GM18858 (cell line): ENCODE results near the gene HS1BP3.

Experiments
- ATAC-seq: cut with Tn5 transposase; IDR thresholded peaks from one replicate; pipeline ENCODE4 v1.9.1; 2021; ENCODE audit not compliant: unreplicated experiment

Gene HS1BP3

GRCh38 chr2:20674974-20675679 is 24.2 kb upstream of the HS1BP3 start:
- no peak for ATAC-seq

GRCh38 chr2:20674309-20674965 is 23.5 kb upstream of the HS1BP3 start:
- ATAC-seq = no peak

- no peak for ATAC-seq
Observed at GRCh38 chr2:20673686-20674308, 22.9 kb upstream of the HS1BP3 start.

GRCh38 chr2:20672201-20672951 is 21.5 kb upstream of the HS1BP3 start:
- no peak for ATAC-seq

- no peak for ATAC-seq
Observed at GRCh38 chr2:20671736-20672080, 20.8 kb upstream of the HS1BP3 start.

- ATAC-seq = no peak
Observed at GRCh38 chr2:20671036-20671735, 20.3 kb upstream of the HS1BP3 start.

GRCh38 chr2:20670315-20671035 is 19.6 kb upstream of the HS1BP3 start:
- ATAC-seq = no peak

DNA sequence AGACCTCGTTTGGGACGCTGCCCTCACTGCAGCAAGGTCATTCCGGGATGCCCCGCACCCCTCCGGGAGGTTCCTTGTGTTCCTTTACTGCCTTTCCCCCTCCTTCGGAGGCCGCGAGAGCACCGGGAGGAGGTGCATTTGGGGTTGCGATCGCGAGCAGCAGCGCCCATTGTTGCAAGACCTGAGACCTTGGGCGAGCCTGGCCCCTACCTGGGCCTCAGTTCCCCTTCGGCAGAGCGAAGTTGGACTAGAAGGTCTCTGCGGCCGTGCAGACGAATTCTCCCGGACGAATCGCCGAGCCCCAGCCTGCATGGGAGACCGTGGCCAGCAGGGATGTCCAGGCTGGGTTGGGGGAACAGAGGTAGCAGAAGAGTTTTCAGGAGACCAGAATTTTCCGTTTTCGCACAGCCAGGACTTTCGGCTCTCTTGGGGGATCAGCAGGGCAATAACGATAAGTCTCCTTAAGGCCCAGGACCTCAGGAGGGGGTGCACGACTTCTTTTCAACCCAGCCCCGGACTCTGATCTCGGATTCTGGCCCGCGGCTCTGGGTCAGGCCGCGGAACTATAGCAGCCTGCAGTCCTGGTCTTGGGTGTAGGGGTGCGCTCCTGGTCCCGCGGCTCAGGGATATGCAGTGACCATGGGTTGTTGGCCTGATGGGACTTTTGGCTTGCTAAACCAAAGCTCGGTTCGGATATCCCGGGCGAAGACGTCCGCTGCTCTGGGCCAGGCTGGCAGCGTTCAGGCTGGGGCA is 18.8 kb upstream of the HS1BP3 start:
- no peak for ATAC-seq

DNA sequence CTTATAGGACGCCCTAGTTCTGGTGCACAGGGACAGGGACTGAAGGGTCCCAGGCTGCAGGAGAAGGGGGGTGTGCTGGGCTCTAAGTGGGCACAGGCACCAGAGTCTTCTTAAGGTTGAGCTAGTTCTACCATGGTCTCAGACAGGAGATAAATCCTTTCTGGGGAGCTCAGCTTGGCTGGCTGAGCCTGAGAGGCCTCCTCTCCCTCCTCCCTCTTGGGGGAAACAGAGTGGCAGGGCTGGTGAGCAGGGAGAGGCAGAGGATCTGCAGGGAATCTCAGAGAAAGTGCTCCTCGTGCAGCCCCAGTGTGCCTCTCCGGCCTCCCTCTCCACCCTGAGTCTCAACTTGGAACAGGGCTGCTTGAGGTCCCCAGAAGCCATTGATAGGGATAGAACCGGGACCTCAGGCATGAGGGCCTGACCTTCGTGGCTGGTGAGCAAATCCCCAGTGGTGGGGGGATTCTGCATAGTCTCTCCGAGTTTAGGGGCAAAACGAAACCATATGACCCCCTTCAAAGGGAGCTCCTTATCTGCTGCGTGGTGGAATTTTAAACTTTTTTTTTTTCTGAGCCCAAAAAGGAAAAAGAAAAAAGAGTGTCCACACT is 18.1 kb upstream of the HS1BP3 start:
- no peak for ATAC-seq

DNA sequence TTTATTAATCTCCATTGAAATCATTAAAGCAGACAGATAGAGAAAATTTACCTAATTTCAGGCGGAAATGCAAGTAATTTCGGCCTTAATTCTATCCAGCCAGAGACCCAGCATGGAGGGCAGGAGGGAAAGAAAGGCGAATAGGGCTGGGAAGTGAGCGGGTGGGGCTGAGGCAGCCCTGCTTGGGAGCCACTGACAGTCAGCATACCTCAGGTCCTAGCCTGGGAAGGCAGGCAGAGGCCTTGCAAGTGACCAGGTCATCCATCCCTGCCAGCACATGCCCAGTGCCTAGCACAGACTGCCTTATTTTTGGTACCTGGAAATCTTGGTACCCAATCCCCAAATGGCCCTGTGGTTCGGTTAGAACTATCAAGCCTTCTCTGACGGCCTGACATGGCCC is 17.6 kb upstream of the HS1BP3 start:
- ATAC-seq = no peak

GRCh38 chr2:20667531-20668401 is 16.9 kb upstream of the HS1BP3 start:
- ATAC-seq = no peak

GRCh38 chr2:20667151-20667530 is 16.2 kb upstream of the HS1BP3 start:
- no peak for ATAC-seq

- ATAC-seq = no peak
Observed at GRCh38 chr2:20666304-20667150, 15.6 kb upstream of the HS1BP3 start, which contains the start of gene GDF7. TSS of gene GDF7 (plus strand) at chr2:20667144. CDS start at chr2:20667240, 96 bp downstream.

DNA sequence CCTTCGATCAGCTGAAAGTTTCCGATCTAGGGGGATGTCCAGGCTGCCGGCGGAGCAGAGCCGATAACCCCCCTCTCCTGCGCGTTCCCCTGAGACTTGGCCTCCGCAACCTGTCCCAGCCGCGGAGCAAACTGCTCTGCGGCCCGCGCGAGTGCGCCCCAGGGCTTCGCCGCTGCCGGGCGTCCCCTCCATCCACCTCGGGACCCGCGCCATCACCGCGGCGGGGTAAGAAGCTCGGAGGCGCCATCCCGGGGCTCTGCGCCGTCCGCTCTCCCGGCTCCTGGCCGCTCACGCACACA is 15.1 kb upstream of the HS1BP3 start:
- ATAC-seq = no peak

DNA sequence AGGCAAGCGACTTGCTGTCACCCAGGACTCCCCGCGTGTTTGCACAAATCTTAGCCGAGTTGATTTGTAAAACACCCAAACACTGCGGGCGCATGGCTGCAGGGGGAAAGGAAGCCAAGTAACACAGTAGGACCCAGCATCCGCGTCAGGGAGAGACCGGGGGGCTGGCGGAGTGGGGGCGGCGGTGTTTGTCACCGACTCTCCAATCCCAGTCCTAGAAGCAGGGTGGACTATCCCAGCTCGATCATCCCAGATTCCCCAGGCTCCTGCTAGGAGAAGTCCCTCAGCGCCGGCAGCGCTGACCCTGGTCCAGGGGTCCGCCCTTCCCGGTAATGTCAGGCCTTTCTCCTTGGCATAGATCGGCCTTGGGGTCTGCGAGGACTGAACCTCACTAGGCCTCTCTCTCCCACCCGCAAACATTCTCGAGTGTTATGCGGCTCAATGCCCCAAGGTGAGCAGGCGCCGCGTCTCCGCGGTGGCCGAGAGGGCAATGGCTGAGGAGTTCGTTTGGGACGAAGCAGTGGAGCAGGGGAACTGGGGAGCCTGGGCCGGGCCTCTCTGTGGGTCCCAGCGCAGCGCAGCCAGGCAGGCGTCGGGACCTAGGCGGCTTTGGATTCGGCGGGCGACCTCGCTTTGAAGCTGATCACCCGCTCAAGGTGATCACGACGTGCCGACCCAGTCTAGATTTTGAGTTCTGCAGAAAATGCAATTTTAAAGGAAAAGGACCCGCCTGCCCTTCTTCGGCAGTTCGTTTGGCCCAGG is 14.5 kb upstream of the HS1BP3 start:
- no peak for ATAC-seq

GRCh38 chr2:20664431-20665242 is 13.7 kb upstream of the HS1BP3 start:
- ATAC-seq = no peak
